K562 treated with DMSO at 1 percent for 4 hours (cell line): ENCODE data around the gene SMCHD1. TPM values are rescaled to one million over a fixed set of nuclear protein-coding genes. Genes with fewer than 3 reads are reported as not detected.

Experiments used
- total RNA-seq: library from RNA; unstranded; fragments of 300-600 nt; gene quantifications from 2 replicates; pipeline ENCODE4 v1.2.3, GENCODE V29; 2022; ENCODE audit not compliant: insufficient read depth

SMCHD1 gene
- total RNA-seq: 27.0 and 29.8 TPM in 2 replicates

DNA sequence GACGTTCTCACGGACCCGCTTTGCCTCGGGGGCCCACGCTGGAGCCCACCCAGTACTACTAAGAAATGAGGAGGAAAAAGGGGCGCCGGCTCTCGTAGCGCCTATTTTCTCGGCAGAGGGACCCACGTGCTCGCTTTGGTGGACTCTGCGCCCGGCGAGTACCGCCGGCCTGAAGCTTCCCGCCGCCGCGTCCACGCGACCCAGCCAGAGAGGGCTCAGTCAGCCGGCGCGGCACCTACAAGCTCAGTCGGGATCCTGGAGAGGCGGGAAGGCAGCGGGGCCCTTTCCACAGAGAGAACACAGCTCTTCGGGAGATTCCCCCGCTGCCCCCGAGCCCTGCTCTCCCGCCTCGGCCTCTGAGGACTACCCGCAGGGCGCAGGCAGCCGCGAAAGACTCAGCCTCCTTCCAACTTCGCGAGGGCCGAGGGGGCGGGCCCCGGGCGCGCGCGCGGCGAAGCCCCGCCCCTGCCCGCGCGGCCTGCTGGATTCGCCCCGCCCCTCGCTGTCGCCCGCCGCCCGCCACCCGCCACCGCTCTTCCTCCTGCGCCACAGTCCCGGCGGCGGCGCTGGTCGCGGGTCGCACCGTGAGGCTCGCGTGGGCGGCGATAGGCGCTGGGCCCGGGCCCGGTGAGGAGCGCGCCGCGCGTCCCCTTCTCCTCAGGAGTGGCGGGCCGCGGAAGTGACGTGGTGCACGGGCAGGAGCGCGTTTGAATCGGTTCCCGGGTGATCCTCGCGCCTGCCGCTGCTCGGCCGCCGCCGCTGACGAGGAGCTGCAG is at the start of gene SMCHD1:
TSS of gene SMCHD1 (plus strand) at position 549 of the 776 bp plus-strand sequence. CDS start 350 bp downstream, outside the sequence.

DNA sequence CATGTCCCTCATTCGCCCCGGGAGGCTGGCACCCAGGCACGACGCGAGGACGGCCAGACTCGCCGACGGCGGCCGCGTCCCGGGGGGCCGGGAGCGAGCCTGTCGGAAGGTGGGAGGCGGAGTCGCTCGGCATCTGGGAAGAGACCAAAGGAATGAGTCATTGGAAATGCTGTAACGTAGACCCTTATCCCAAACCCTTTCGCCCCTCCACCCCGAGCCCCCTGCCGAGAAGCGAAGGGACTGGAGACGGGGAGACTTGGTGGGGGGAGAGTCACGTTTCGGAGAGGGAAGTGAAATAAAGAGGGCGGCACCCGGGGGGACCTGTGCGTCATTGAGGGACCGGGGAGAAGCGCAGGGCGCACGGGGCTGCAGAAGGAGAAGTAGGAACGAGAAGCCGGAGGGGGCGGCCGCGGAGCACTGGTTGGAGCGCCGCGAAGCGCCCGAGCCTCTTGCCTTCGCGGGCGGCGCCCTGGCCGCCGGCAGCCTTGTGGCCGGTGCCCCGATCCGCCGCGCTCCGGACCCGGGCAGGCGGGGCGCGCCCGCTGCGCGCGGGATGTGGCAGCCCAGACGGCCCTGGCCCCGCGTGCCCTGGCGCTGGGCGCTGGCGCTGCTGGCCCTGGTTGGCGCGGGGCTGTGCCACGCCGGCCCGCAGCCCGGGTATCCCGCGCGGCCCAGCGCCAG is 191.2 kb downstream of the SMCHD1 start, which contains the start of gene EMILIN2:
TSS of gene EMILIN2 (plus strand) at position 371 of the 681 bp plus-strand sequence. CDS start at position 554, 183 bp downstream.

Other genes starting within 250 kb of the SMCHD1 start
- gene METTL4, start 84.2 kb upstream of the SMCHD1 start, total RNA-seq: 7.4 and 9.1 TPM in 2 replicates
- gene NDC80, start 84.2 kb upstream of the SMCHD1 start, total RNA-seq: 40.6 and 46.1 TPM in 2 replicates
- gene EMILIN2, start 191.3 kb downstream of the SMCHD1 start, total RNA-seq: 0.36 TPM in 1 of 2 replicates, not detected in the other